ENCODE results near the gene BGN. TPM values are rescaled to one million over a fixed set of nuclear protein-coding genes. Genes with fewer than 3 reads are reported as not detected.

BGN gene
- total RNA-seq, 1 experiment from 2014 or later: 1.2 TPM

GRCh38 chrX:153486171-153486570, 8.6 kb upstream of the BGN start:
- no peak overlapping the region for H3K27ac ChIP-seq (ENCODE audit: insufficient read length, low read depth, low read length)
- H2BK120ac ChIP-seq (ENCODE audit: low read depth, low read length, poor library complexity, severe bottlenecking): no peak overlapping the region
- Mint-ChIP-seq H3K36me3 (ENCODE audit: insufficient read depth in 1 of 3, low read depth in 3 of 3) (peaks cover 0 to 4% (median 0%) of the 10 kb centered on the region in 3 experiments; a peak in 1 of 7 replicates), H3K27ac (no peak overlapping the region), H3K9me3 (peaks cover 28 to 47% of the 10 kb centered on the region in 2 experiments), H3K4me3 (no peak overlapping the region), H3K4me1 (peaks cover 0 to 2% of the 10 kb centered on the region in 2 experiments; a peak in 1 of 4 replicates), H3K27me3 (ENCODE audit: low read depth) (no peaks in the 10 kb centered on the region; the same call in none of the 2 replicates)
- no peak overlapping the region for H3K4me2 ChIP-seq (ENCODE audit: insufficient read depth, insufficient read length, low read length)
- H2AK5ac ChIP-seq (ENCODE audit: insufficient read length, low read length): no peak overlapping the region
- no peak for DNase-seq
- no peak overlapping the region for H2BK15ac ChIP-seq (ENCODE audit: low read depth, low read length)
- no peaks in the 10 kb centered on the region for H3K4me1 ChIP-seq (ENCODE audit: insufficient read depth, low read length)
- no peak overlapping the region for H4K91ac ChIP-seq (ENCODE audit: insufficient read length, low read depth, low read length)
- no peak overlapping the region for H2AFZ ChIP-seq (ENCODE audit: low read length)
- WGBS (ENCODE audit: extremely low coverage, insufficient read length, low lambda C conversion rate): no CpG with 5 or more reads among the region's 10 CpGs
- TF ChIP-seq, protein P1, sequence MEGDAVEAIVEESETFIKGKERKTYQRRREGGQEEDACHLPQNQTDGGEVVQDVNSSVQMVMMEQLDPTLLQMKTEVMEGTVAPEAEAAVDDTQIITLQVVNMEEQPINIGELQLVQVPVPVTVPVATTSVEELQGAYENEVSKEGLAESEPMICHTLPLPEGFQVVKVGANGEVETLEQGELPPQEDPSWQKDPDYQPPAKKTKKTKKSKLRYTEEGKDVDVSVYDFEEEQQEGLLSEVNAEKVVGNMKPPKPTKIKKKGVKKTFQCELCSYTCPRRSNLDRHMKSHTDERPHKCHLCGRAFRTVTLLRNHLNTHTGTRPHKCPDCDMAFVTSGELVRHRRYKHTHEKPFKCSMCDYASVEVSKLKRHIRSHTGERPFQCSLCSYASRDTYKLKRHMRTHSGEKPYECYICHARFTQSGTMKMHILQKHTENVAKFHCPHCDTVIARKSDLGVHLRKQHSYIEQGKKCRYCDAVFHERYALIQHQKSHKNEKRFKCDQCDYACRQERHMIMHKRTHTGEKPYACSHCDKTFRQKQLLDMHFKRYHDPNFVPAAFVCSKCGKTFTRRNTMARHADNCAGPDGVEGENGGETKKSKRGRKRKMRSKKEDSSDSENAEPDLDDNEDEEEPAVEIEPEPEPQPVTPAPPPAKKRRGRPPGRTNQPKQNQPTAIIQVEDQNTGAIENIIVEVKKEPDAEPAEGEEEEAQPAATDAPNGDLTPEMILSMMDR (conservative IDR thresholded peaks at IDR 0.05): no peak
- H2BK5ac ChIP-seq (ENCODE audit: insufficient read length, low read length): no peak overlapping the region
- H4K5ac ChIP-seq (ENCODE audit: insufficient read length, low read depth, low read length): no peak overlapping the region
- no peak overlapping the region for H3K18ac ChIP-seq (ENCODE audit: insufficient read length, low read depth, low read length)
- H3K79me2 ChIP-seq (ENCODE audit: insufficient read depth, low read length): no peaks in the 10 kb centered on the region
- no peak overlapping the region for H3K23ac ChIP-seq (ENCODE audit: insufficient read length, low read depth, low read length)
- H4K20me1 ChIP-seq (ENCODE audit: control insufficient read depth, insufficient read depth, insufficient read length): no peaks in the 10 kb centered on the region
- no peak overlapping the region for H3K4ac ChIP-seq (ENCODE audit: low read depth, low read length)
- no peak overlapping the region for H3K9ac ChIP-seq (ENCODE audit: extremely low read depth, insufficient read length, low read length)
- no peaks in the 10 kb centered on the region for H3K79me1 ChIP-seq (ENCODE audit: insufficient read depth, low read depth, low read length, poor library complexity, severe bottlenecking)
- no peak overlapping the region for H3T11ph ChIP-seq (ENCODE audit: low read length)
- no peak overlapping the region for H2BK12ac ChIP-seq (ENCODE audit: insufficient read length, low read depth, low read length)
- no peak overlapping the region; the same call in 1 of the 2 replicates for H3K14ac ChIP-seq (ENCODE audit: insufficient read depth, low read length)
- H2BK20ac ChIP-seq (ENCODE audit: low read depth, low read length, poor library complexity, severe bottlenecking): no peak overlapping the region
- H4K8ac ChIP-seq (replicated peaks; ENCODE audit: insufficient read length, low read depth, low read length): no peak overlapping the region
- no peaks in the 10 kb centered on the region for H3K23me2 ChIP-seq (ENCODE audit: insufficient read length, low read depth, low read length, poor library complexity, severe bottlenecking)
- H3K9me3 ChIP-seq (ENCODE audit: control insufficient read depth, low read depth, low read length): peaks cover 14% of the 10 kb centered on the region
- H3K27me3 ChIP-seq (ENCODE audit: insufficient read depth, low read length): no peaks in the 10 kb centered on the region
- H3K56ac ChIP-seq (ENCODE audit: insufficient read length, low read depth, low read length): no peak overlapping the region
